Daoy (cell line): ENCODE measurements around the gene CIT. TPM values are rescaled to one million over a fixed set of nuclear protein-coding genes. Genes with fewer than 3 reads are reported as not detected.

ENCODE experiments used
- DNase-seq: peaks from one replicate; pipeline ENCODE4 v3.0.0-alpha.2; 2015; ENCODE audit warnings: low read depth
- total RNA-seq: library from RNA; depleted of rRNA; stranded (reverse); fragments of >200 nt; shearing (Covaris generic); gene quantifications from 2 replicates; pipeline ENCODE4 v1.2.3, GENCODE V29; 2014

The CIT gene
- total RNA-seq, 1 experiment from 2014 or later: 21.1 TPM

DNA sequence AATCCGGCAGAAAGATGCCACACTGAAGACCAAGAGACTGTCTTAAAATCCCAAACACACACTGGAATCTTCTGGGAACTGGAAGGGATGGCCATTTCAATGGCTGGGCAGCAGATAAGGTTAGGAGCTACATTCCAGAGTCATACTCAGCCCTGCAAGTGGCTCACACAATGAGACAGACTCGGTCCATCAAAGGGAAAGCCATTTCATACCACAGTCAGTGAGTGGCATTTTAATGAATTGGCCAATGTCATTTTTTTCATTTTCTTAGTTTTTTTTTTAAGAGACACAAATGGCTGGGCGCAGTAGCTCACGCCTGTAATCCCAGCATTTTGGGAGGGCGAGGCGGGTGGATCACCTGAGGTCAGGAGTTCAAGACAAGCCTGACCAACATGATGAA, 17.9 kb downstream of the CIT start:
- no peak for DNase-seq

DNA sequence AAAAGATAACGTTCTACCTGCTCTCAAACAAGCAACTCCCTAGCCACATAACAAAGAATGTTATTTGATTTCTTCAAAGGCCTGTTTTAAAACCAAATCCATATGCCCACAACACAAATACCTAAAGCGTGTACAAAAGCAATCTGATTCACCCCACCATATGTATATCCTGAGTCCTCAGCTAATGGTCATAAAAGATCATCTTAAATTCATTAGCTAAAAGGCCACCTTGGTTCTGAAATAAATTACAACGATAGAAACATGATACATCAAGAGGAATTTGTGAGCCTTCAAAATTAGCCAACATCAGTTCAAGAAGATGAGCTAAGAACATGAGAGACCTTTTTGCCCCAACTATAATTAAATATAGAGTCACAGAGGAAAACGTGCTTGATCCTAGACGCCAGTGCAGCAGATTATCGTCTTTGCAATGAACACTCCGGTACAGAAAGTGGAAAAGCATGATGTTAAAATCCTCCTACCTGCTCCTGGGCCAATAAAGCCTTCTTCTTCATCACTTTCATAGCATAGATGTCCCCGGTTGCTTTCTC, 20.0 kb downstream of the CIT start:
- DNase-seq: no peak

- no peak for DNase-seq
Observed at GRCh38 chr12:119850330-119850729, 26.8 kb downstream of the CIT start.

- peak; percentile 11 for DNase-seq
Observed at GRCh38 chr12:119843100-119843499, 34.0 kb downstream of the CIT start.

GRCh38 chr12:119842380-119842779, 34.7 kb downstream of the CIT start:
- no peak for DNase-seq

DNA sequence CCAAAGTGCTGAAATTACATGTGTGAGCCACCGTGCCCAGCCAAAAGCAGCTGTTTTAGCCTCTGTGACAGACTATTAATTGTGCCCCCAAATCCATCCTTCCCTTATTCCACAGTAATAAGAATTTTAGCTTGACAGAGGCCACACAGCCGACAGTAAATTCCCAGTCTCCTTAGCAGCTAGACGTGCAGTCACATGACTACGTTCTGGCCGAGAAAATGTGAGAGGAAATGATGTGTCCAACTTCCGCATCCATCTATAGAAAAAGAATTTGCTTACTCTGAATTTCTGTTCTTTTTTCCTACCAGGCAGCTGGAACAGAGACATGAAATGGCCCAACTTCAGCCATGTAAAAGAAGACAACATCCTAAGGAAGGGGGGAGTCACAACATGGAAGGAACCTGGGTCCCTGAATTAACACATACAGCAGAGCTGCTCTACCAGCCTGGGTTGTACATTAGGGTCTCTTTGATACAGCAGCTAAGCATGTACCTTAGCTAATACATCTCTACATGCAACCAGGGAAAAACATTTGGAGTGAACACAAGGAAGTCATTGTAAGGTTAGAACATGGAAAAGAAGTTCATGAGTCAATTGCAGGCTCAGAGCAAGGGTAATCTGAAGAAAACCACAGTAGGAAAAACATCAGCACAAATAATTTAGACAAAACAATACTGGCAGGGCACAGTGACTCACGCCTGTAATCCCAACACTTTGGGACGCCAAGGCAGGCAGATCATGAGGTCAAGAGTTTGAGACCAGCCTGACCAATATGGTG, 35.5 kb downstream of the CIT start:
- peak; percentile 23 for DNase-seq

DNA sequence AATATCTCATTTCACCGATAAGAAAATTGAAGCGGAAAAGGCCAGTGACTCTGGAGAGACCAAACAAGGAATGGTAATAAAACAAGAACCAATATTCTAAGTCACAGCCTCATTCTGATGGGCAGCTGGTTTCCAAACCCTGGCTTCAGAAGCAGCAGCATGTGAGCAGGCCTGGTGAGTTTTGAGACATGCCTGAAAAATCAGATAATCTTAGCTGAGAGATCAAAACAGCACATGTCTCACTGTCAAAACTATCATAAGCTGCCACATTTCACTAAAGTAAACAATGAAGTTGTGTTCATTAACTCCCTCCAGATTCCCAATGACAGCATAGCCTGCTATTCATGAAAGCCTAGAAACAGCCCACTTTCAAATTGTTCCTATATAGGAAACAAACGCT, 36.5 kb downstream of the CIT start:
- DNase-seq: no peak

- no peak for DNase-seq
Observed at GRCh38 chr12:119840168-119840567, 37.0 kb downstream of the CIT start.

DNA sequence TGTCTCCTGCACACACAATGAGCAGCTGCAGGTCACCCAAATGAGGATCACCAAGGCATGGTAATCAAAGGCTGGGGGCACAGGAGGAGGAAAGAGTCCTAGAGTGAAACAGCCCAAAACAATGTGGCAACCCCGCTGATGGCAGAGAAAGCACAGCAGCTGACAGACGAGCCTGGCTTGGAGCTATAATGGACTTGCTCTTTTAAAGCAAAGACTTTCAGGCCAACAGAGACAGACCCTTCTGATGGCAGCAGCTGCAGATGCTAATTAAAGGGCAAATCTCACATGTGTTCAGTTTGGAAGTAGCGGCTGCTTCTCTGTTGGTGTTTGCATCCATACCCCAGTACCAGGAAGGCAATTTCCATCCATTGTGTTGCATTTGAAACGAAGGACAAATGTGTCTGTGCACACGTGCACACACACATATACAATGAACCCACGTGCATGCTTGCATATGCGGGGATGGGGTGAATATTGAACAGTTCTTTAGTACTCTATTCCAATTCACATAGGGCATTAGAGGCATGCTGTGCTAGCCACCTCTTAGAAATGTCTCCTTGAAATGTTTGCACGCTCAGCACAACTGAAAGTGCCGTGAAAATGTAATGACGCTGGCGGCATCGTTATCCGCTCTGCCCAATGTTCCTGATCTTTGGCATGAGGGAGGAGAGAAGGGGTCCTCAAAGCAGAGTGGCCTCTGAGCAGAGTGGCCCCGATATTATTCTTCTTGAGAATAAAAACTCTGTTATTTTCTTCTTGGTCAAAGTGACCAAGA, 38.1 kb downstream of the CIT start:
- no peak for DNase-seq

DNA sequence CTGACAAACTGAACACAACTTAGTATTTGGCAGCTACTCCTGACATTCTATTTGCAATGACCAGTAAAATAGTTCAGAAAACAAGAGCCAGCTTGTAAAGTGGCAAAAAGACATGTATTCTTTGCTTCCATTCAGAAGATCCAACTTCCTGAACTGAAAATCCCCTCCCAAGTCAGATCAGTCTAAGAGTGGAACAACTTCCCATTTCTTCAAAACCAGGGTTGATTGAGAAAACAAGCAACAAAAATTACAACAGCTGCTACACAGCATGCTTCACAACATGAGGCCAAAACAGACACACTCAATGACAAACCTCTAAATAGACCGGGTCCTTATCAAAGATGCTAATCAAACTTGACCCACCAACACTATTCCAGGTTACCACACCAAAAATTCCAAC, 40.3 kb downstream of the CIT start:
- DNase-seq: no peak

GRCh38 chr12:119835068-119835467, 42.1 kb downstream of the CIT start:
- no peak for DNase-seq

GRCh38 chr12:119829439-119829838, 47.7 kb downstream of the CIT start:
- DNase-seq: no peak

GRCh38 chr12:119828300-119828699, 48.8 kb downstream of the CIT start:
- no peak for DNase-seq

DNA sequence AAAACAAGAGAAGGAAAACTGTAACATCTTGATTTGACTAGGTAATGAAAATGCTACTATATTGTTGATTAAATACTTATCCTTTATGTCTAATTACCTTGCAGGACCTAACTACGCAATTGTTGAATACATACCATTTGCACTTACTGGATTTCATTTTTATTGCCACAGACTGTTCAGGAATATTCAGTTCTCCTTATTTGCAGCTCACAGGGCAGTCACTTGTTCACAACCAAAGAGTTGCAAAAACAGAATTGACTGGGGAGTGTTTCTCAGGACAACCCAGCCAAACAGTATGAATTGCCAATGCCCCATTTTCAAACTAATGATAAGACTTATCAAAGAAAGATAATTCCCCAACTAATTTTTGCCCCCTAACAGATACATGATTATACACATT, 49.4 kb downstream of the CIT start:
- no peak for DNase-seq

DNA sequence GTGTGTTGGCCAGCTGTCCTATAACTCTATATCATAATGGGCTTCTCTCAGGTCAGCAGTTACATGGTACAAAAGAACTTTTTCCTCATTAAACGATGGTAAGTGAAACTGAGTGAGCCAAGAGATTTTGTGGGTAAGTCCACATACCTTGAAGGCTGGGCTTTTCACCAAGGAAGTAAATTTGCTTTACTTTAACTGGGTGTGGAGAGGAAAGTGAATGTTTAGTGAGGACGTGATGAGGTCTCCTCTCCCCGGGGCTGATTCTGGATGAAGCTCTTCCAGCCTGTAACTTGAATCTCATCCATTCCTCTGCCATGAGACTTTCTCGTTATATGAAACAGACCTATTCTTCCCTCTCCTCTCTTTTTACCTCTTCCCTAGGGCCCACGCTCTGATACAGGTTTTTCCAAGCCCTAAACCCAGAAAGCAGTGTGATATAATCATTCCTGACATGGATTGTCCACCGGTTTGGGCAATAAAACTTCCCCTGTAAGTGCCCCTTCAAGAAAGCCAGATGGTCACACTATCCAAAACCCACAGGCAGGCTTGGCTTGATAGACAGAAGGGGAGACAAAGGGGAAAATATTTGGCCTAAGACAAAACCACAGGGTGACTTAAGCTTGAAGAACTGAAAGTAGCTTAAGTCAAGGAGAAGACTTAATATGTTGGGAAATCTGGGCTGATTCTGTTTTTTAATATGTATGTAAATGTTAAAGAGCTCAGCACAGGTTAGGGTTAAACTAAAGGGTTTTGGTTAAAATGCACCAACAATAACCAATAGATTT, 50.3 kb downstream of the CIT start:
- DNase-seq: no peak

DNA sequence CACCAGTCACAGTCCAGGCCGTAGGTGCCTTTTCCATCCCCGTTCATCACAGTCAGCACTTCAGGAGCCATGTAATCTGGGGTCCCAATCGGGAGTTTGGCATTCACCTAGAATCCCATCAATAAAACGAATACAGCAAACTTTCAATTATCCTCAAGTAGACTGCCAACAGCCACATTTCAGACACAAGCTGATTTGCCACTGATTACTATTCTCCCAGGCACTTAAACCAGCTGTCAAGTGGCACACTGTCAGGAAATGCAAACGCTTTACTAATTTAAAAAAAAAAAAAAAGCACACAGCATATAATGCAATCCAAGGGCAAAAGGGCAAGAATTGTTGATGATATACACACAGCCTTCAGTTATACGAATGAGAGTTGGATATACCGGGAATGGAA, 51.9 kb downstream of the CIT start:
- DNase-seq: no peak

GRCh38 chr12:119822046-119822445, 55.1 kb downstream of the CIT start:
- DNase-seq: no peak

DNA sequence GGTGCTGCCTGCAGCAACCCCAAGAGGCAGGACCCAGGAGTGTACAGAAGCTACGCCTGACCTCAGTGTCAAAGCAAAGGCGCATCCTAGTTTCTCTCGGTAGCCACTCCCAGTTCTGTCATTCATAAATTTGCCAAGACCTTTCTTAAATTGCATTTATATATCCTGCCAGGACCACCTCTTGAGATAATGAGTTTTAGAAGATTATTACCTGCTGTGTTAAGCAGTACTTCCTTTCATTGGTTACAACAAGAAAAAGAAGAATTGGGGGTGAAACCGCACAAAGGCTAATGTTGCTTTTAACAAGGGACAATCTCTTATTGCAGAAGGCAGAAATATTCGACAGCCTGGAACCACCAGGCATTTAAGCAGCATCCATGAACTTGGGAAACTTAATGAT, 57.8 kb downstream of the CIT start:
- DNase-seq: no peak

GRCh38 chr12:119817546-119818343, 59.4 kb downstream of the CIT start:
- no peak for DNase-seq

DNA sequence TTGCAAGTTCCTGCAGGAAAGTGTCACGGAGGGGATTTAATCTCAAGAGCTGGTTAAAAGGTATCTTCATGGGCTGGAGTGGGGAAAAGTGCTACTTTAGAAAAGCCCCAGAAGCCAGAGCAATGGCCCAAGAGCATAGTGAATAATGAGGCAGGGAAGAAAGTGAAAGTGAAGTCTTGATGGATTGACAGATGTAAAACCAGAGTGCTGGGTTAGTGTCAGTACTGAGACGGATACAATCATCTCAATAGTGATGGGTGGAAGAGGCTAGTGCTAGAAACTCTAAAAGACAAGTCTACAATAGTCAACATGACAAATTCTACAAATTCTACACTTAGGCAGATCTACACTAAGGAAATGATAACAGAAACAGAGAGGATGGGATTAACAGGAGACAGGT, 68.1 kb downstream of the CIT start:
- no peak for DNase-seq

GRCh38 chr12:119808441-119808840, 68.7 kb downstream of the CIT start:
- no peak for DNase-seq
